Endothelial cell of umbilical vein (primary cell): Measurements from ENCODE around the gene RPLP2. TPM values are rescaled to one million over a fixed set of nuclear protein-coding genes. Genes with fewer than 3 reads are reported as not detected.
A peak's percentile ranks its signal among the peaks of the same experiment; 100 is the strongest.

Experiments used
- BruUV-seq: library from RNA; stranded (reverse); fragments of 400-500 nt; replicated peaks from 2 replicates; lab custom pipeline; 2021; lab: Mats Ljungman, UMichigan
- CTCF ChIA-PET: fragments of 300-600, 350-600 bp; sonication (Branson Sonifier 250); formaldehyde crosslinking; loops from one replicate; lab custom pipeline; 2021; ENCODE audit warnings: antibody characterized with exemption, inconsistent platforms; lab: Charles Lee
- POLR2A ChIA-PET: fragments of 300-600, 350-600 bp; sonication (Branson Sonifier 250); formaldehyde crosslinking; loops from one replicate; lab custom pipeline; 2021; ENCODE audit warnings: antibody characterized with exemption, inconsistent platforms; lab: Charles Lee
- DNase-seq: peaks from one replicate; pipeline ENCODE4 v3.0.0-alpha.2; 2011; ENCODE audit warnings: low read depth, low spot score
- FAIRE-seq: peaks from 2 replicates; lab custom pipeline; 2011; peaks lifted over from hg19 to GRCh38; lab: Jason Lieb, UNC
- H2AFZ ChIP-seq: 2 replicates; pipeline ENCODE4 v1.6.0; 2012; ENCODE audit warnings: low read depth, low read length, control low read depth, inconsistent platforms
- H3K27ac ChIP-seq: 2 replicates; pipeline ENCODE4 v1.5.1; 2011; ENCODE audit warnings: low read depth, mild to moderate bottlenecking, control low read depth, low read length, moderate library complexity; ENCODE audit not compliant: insufficient read depth
- H3K27me3 ChIP-seq, 2 experiments: 2 replicates each; pipeline versions ENCODE4 v1.6.0 to v1.6.1; 2011; ENCODE audit warnings: low read length in 2 of 2, mixed read lengths in 1 of 2; ENCODE audit not compliant: control insufficient read depth in 2 of 2, insufficient read depth in 2 of 2
- H3K36me3 ChIP-seq, 2 experiments: 2 replicates in 1 of 2; 3 replicates in 1 of 2; pipeline ENCODE4 v1.5.1; 2011; ENCODE audit warnings: low read length in 2 of 2, mild to moderate bottlenecking in 1 of 2, moderate library complexity in 1 of 2; ENCODE audit not compliant: control insufficient read depth in 2 of 2, insufficient read depth in 2 of 2; ENCODE audit errors: extremely low read depth in 1 of 2
- H3K4me1 ChIP-seq: 3 replicates; pipeline ENCODE4 v1.5.1; 2011; ENCODE audit warnings: mild to moderate bottlenecking, low read length; ENCODE audit not compliant: control insufficient read depth, insufficient read depth; ENCODE audit errors: extremely low read depth
- H3K4me2 ChIP-seq: 2 replicates; pipeline ENCODE4 v1.6.1; 2011; ENCODE audit warnings: low read length, control low read depth, mixed read lengths; ENCODE audit not compliant: insufficient read depth
- H3K4me3 ChIP-seq, 3 experiments: fragments of 200-600 bp in 1 of 3; sonication (generic), shearing (Covaris generic) in 1 of 3; replicated peaks in 1 of 3; 2 replicates each; pipeline ENCODE4 v1.5.1; 2011 to 2016; ENCODE audit warnings: control low read depth in 3 of 3, low read length in 3 of 3, mild to moderate bottlenecking in 2 of 3, inconsistent platforms in 1 of 3, low read depth in 1 of 3, moderate library complexity in 1 of 3; ENCODE audit not compliant: insufficient read depth in 1 of 3
- H3K79me2 ChIP-seq: 2 replicates; pipeline ENCODE4 v1.6.0; 2012; ENCODE audit warnings: low read length, inconsistent platforms; ENCODE audit not compliant: control insufficient read depth, insufficient read depth
- H3K9ac ChIP-seq: replicated peaks from 2 replicates; pipeline ENCODE3; 2011; ENCODE audit warnings: low read length, control low read depth; ENCODE audit not compliant: insufficient read depth; ENCODE audit errors: extremely low read depth
- H3K9me1 ChIP-seq: replicated peaks from 3 replicates; pipeline ENCODE4 v1.6.0; 2011; ENCODE audit warnings: mild to moderate bottlenecking, low read length; ENCODE audit not compliant: control insufficient read depth, insufficient read depth; ENCODE audit errors: extremely low read depth
- H3K9me3 ChIP-seq: replicated peaks from 2 replicates; pipeline ENCODE4 v1.5.1; 2012; ENCODE audit warnings: low read length, inconsistent platforms; ENCODE audit not compliant: control insufficient read depth, insufficient read depth
- H4K20me1 ChIP-seq: replicated peaks from 2 replicates; pipeline ENCODE3; 2011; ENCODE audit warnings: mild to moderate bottlenecking, low read length; ENCODE audit not compliant: control insufficient read depth, insufficient read depth; ENCODE audit errors: extremely low read depth
- CTCF ChIP-seq, 2 donors: IDR thresholded peaks; 1 replicate in 1 of 2; 2 replicates in 1 of 2; pipeline ENCODE4 v1.5.1; 2011; ENCODE audit warnings: low read length in 2 of 2, mild to moderate bottlenecking in 2 of 2, moderate library complexity in 2 of 2, control low read depth in 1 of 2, inconsistent platforms in 1 of 2, low read depth in 1 of 2; ENCODE audit not compliant: insufficient read depth in 1 of 2; ENCODE audit errors: extremely low read depth in 1 of 2
- EZH2 ChIP-seq: IDR thresholded peaks from 2 replicates; pipeline ENCODE4 v1.6.1; 2012; ENCODE audit warnings: borderline replicate concordance, low read depth, mild to moderate bottlenecking, moderate library complexity, low read length, inconsistent platforms; ENCODE audit not compliant: severe bottlenecking
- FOS ChIP-seq: IDR thresholded peaks from 2 replicates; pipeline ENCODE4 v1.6.1; 2011; ENCODE audit warnings: mild to moderate bottlenecking, low read length, moderate library complexity, borderline replicate concordance; ENCODE audit not compliant: insufficient read depth
- GATA2 ChIP-seq: IDR thresholded peaks from 2 replicates; pipeline ENCODE4 v1.7.0; 2011; ENCODE audit warnings: low read depth, mild to moderate bottlenecking, moderate library complexity, mixed read lengths, low read length; ENCODE audit not compliant: insufficient read length, insufficient read depth
- JUN ChIP-seq: IDR thresholded peaks from 2 replicates; pipeline ENCODE4 v1.6.1; 2011; ENCODE audit warnings: borderline replicate concordance, low read depth; ENCODE audit not compliant: insufficient read length, insufficient read depth
- MAX ChIP-seq: IDR thresholded peaks from 2 replicates; pipeline ENCODE4 v1.6.1; 2011; ENCODE audit not compliant: insufficient read depth, insufficient read length
- MYC ChIP-seq: IDR thresholded peaks from one replicate; pipeline ENCODE4 v1.6.1; 2011; ENCODE audit warnings: mild to moderate bottlenecking, low read depth, low read length
- POLR2A ChIP-seq: IDR thresholded peaks from 2 replicates; pipeline ENCODE4 v1.6.1; 2012; ENCODE audit warnings: low read depth, mild to moderate bottlenecking, control low read depth, low read length
- POLR2AphosphoS5 ChIP-seq: IDR thresholded peaks from 2 replicates; pipeline ENCODE4 v1.6.1; 2012; ENCODE audit warnings: low read depth, mild to moderate bottlenecking, control low read depth, low read length, moderate library complexity; ENCODE audit not compliant: insufficient read depth
- dilution Hi-C: fragments of 300-500 bp; cut with MboI; formaldehyde crosslinking; loops from one replicate; pipeline ENCODE4 v1.15.0; 2019; ENCODE audit warnings: low sequenced_read_pairs; ENCODE audit not compliant: extremely low pct_ligation_motif_present
- intact Hi-C: fragments of 100-400 bp; cut with micrococcal nuclease; formaldehyde crosslinking; loops from one replicate; pipeline ENCODE4 v1.10.0; 2022
- polyA plus RNA-seq, 4 experiments: library from polyadenylated mRNA; depleted of rRNA in 3 of 4; stranded (reverse) in 3 of 4; unstranded in 1 of 4; fragments of >200 nt; gene quantifications; 2 replicates each; pipeline versions ENCODE4 v1.2.1 to v1.2.3, GENCODE V29; 2011 to 2012; ENCODE audit warnings: missing spikeins in 1 of 4
- total RNA-seq: library from RNA; stranded (reverse); gene quantifications from 2 replicates; pipeline ENCODE4 v1.2.3, GENCODE V29; 2021

The RPLP2 gene
- total and polyA plus RNA-seq, 2 donors (not counting 3 experiments of a cell fraction or from before 2014, with no cell fraction given) = 1,579 to 1,739 TPM

- H3K4me2 ChIP-seq = peak overlapping the region; percentile 75
- no peak overlapping the region for H2AFZ ChIP-seq
- H3K79me2 ChIP-seq = peaks cover 39% of the 10 kb centered on the region
- H3K9me3 ChIP-seq = no peaks in the 10 kb centered on the region
- POLR2A ChIA-PET = interaction anchor here (0.8 to 3.3 kb wide), 4 partner anchors 10 to 37 kb away, joined by 3 to 25 read pairs (median 10); partner anchors contain the start of genes PNPLA2, POLR2L and TSPAN4
- H3K9ac ChIP-seq = peak overlapping the region; percentile 85
- no peaks in the 10 kb centered on the region for H3K9me1 ChIP-seq
- no peaks in the 10 kb centered on the region for H3K27me3 ChIP-seq
- CTCF ChIA-PET = interaction anchor here (1.3 to 2.9 kb wide), 4 partner anchors 10 to 29 kb away, joined by 3 to 19 read pairs (median 8); partner anchors contain the start of genes PIDD1, PNPLA2 and TSPAN4
- peak overlapping the region; percentile 79 for H3K27ac ChIP-seq
- no peaks in the 10 kb centered on the region for H4K20me1 ChIP-seq
- TSS peak; percentile 11 for BruUV-seq
- dilution Hi-C loops (no loop called here), intact Hi-C loops (loop anchor here (2.0 kb wide), 1 partner anchor 15 kb away; the partner anchor contains the start of gene PNPLA2)
- TF ChIP-seq CTCF (IDR thresholded peaks at IDR 0.05; ENCODE audit: extremely low read depth in 1 of 2, insufficient read depth in 1 of 2, low read depth in 1 of 2, low read length in 2 of 2) (no peak), GATA2 (no peak), MYC (no peak), JUN (no peak), FOS (no peak), POLR2A (no peak), POLR2AphosphoS5 (no peak), EZH2 (no peak), MAX (no peak)
- peaks cover 44% of the 10 kb centered on the region for H3K4me1 ChIP-seq
- peak; percentile 38 for DNase-seq
- peaks cover 16 to 27% of the 10 kb centered on the region in 2 experiments for H3K36me3 ChIP-seq
- peak overlapping the region; percentile 50 to 70 (median 67) for H3K4me3 ChIP-seq
- peak; percentile 69 for FAIRE-seq
Measured at GRCh38 chr11:833849-834311, 24.1 kb downstream of the RPLP2 start.
